ENCODE measurements around the gene RAD54L2.
"Not testable (repeated sequence)": the region's sequence is repeated elsewhere in the genome, so short reads cannot be mapped to it uniquely, and the experiment has no call there.

RAD54L2 gene

GRCh38 chr3:51544011-51544775, 5.7 kb downstream of the RAD54L2 start:
- DNase-seq: no peak

GRCh38 chr3:51547274-51547673, 8.8 kb downstream of the RAD54L2 start:
- DNase-seq: no peak

- no peak for DNase-seq
Measured at GRCh38 chr3:51549311-51549710, 10.8 kb downstream of the RAD54L2 start.

- DNase-seq: no peak
Measured at GRCh38 chr3:51550080-51550819, 11.7 kb downstream of the RAD54L2 start.

- DNase-seq: no peak
Measured at GRCh38 chr3:51557993-51558392, 19.5 kb downstream of the RAD54L2 start.

GRCh38 chr3:51559411-51559888, 20.9 kb downstream of the RAD54L2 start:
- no peak for DNase-seq

GRCh38 chr3:51559961-51560360, 21.4 kb downstream of the RAD54L2 start:
- no peak for DNase-seq

GRCh38 chr3:51562403-51562802, 23.9 kb downstream of the RAD54L2 start:
- not testable (repeated sequence) for DNase-seq

GRCh38 chr3:51568036-51568435, 29.5 kb downstream of the RAD54L2 start:
- no peak for DNase-seq

- DNase-seq: no peak
Measured at GRCh38 chr3:51568996-51569395, 30.5 kb downstream of the RAD54L2 start.

GRCh38 chr3:51578238-51578637, 39.7 kb downstream of the RAD54L2 start:
- no peak for DNase-seq

GRCh38 chr3:51580418-51580817, 41.9 kb downstream of the RAD54L2 start:
- no peak for DNase-seq

- DNase-seq: no peak
Measured at GRCh38 chr3:51581524-51581923, 43.0 kb downstream of the RAD54L2 start.

GRCh38 chr3:51585197-51585596, 46.7 kb downstream of the RAD54L2 start:
- no peak for DNase-seq

- DNase-seq: no peak
Measured at GRCh38 chr3:51585871-51586270, 47.4 kb downstream of the RAD54L2 start.
